Measurements from ENCODE around the gene RCAN2.

Gene RCAN2

GRCh38 chr6:46215777-46216176 lies 275.5 kb downstream of the RCAN2 start:
- DNase-seq (ENCODE audit: low read depth in 2 of 2) = no peak

GRCh38 chr6:46215213-46215612 lies 276.0 kb downstream of the RCAN2 start:
- DNase-seq (ENCODE audit: low read depth in 2 of 2) = no peak

- no peak for DNase-seq (ENCODE audit: low read depth in 2 of 2)
These were observed 279.3 kb downstream of the RCAN2 start for GRCh38 chr6:46211917-46212316.

DNA sequence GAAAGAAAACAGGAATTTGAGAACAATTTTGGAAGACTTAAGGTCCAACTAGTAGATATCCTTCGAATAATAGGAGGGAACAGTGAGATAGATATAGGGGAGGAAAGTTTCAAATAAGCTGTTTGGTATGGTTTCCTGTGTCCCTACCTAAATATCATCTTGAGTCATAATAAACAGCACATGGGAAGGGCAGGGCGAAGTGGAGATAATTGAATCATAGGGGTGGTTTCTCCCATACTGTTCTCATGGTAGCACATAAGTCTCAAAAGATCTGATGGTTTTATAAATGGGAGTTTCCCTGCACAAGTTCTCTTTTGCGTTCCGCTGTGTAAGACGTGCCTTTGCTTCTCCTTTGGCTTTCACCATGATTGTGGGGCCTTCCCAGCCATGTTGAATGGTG lies 281.0 kb downstream of the RCAN2 start:
- no peak for DNase-seq (ENCODE audit: low read depth in 2 of 2)

DNA sequence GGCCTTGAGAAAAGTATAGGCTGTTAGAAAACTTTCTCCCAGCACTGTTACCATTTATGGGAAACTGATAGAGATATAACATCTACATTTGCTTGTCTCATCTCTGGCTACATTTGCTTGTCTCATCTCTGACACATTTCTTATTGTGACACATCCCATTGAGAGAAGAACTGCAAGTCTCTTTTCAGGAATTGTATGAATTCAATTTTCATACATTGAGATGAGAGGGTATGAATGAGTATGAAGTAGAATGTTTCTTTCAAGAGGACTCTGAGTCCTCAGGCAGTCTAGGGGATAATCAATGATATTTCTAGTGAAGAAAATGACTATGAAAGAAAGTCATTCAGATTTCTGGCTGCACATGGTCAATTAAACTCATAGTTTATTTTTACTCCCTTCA lies 282.9 kb downstream of the RCAN2 start:
- DNase-seq (ENCODE audit: low read depth in 2 of 2) = no peak

DNA sequence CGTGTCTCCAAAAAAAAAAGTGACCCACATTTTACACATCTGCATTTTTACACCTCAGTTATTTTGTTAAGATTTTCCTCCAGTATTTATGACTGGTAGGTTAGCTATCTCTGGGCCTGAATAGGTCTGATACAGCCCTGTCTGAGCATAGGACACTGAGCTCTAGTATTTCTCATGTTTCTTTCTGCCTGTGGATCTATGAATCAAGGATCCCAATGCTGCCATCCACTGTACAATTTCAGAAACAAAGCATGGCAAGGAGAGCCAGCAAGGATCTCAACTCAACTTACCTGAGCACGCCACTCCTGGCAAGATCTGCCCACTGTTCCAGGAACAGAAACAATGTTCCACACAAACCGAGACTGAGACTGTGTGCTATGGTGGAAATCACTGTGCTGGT lies 284.1 kb downstream of the RCAN2 start:
- DNase-seq (ENCODE audit: low read depth in 2 of 2) = no peak

DNA sequence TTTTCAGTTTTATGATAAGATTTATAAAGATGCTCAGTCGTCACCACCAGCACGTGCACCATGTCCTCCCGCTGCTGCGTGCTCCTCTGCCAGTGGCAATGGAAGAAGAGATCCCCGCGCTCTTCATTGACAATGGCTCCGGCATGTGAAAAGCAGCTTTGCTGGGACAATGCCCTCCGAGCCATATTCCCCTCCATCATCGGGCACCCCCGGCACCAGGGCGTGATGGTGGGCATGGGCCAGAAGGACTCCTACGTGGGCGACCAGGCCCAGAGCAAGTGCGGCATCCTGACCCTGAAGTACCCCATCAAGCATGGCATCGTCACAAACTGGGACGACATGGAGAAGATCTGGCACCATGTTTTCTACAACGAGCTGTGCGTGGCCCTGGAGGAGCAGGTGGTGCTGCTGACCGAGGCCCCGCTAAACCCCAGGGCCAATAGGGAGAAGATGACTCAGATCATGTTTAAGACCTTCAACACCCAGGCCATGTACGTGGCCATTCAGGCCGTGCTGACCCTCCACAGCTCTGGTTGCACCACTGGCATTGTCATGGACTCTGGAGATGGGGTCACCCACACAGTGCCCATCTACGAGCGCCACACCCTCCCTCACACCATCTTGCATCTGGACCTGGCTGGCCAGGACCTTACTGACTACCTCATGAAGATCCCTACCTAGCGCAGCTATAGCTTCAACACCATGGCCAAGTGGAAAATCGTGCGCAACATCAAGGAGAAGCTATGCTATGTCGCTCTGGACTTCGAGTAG lies 286.2 kb downstream of the RCAN2 start:
- DNase-seq (ENCODE audit: low read depth in 2 of 2) = no peak

DNA sequence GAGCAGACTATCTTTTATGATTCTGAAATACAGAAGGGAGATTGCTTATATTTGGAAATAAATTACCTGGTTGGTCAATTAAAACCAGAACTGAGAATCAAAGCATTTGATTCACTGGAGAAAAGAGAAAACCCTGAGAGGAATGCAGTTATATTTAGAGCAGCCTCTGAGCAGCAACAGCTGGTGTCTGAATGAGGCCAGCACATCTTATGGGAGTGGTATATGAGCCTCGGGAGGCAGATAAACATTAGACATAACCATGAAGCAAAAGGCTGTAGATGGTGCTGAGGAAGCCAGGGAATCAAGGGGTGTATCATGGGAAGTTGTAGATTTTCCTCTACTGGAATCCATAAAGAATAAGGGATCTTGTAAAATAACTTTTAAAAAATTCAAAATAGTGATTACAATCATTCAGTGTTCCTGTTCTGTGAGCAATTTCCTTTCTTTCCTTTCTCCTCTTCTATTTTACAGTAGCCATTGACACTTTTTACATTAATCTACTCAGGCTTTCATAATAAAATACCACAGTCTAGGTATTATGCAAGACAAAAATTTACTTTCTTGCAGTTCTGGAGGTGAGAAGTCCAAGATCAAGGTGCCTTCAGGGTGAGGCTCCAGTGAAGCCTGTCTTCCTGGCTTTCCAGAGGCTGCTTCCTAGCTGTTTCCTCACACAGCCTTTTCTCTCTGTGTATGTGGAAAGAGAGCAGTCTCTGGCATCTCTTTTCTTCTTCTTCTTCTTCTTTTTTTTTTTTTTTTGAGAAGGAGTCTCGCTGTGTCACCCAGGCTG lies 287.7 kb downstream of the RCAN2 start:
- DNase-seq (ENCODE audit: low read depth in 2 of 2) = no peak

DNA sequence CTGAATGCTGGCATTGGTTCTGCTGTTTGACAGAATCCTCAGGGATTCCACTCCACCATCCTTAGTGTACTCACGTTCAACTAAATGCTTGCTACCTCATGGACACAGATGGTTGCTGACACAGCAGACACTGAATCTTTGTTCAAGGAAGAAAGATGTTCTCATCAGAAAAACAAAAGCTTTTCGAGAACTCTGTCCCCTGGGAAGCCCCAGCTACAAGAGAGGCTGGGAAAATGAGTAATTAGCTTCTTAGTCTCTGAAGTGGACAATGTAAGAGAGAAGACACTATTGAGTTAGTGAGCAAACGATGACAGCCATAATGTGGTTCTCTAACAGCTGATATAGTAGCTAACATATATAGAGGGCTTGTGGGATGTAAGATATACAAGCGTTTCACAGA lies 289.5 kb downstream of the RCAN2 start:
- DNase-seq (ENCODE audit: low read depth in 2 of 2) = no peak

GRCh38 chr6:46199387-46199786 lies 291.9 kb downstream of the RCAN2 start:
- DNase-seq (ENCODE audit: low read depth in 2 of 2) = no peak

GRCh38 chr6:46191961-46192360 lies 299.3 kb downstream of the RCAN2 start:
- no peak for DNase-seq (ENCODE audit: low read depth in 2 of 2)

DNA sequence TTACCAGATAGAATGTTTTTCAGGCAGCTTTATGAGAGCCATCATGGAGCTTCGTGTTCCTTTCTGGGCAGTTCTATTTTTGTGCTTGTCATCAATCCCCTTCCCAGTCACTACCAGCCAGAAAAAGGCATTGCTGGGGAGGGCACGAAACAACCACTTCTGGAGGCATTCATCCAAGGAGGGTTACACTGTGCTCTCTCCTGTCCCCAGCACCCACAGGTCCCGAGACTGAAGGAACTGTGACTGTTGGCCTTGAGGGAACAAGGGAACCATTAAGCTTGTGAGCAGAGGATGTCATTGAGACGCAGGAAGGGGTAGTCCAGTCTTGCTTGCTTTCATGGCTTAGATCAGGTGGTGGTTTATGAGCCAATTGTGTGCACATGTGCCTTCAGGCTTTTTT lies 300.4 kb downstream of the RCAN2 start:
- no peak for DNase-seq (ENCODE audit: low read depth in 2 of 2)

- no peak for DNase-seq (ENCODE audit: low read depth in 2 of 2)
These were observed 301.5 kb downstream of the RCAN2 start for GRCh38 chr6:46189726-46190125.

- no peak for DNase-seq (ENCODE audit: low read depth in 2 of 2)
These were observed 304.7 kb downstream of the RCAN2 start for GRCh38 chr6:46186583-46186982.

DNA sequence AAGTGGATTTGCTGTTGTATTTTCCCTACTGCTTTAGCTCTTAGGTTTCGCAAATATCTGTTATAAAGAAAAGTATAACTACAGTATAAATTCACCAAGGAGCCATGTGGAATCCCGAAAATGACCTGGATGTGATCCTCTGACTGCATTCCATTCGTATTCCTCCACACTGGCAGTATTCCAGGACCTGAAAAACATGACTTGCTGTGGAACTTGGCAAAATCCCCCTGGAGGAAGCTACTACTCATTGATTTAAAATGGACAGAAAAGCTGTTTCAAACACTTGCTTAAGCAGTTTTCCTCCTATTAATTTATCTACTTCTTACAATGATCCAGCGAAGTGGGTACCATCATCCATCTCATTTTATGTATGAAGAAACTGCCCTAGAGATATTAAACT lies 307.1 kb downstream of the RCAN2 start:
- no peak for DNase-seq (ENCODE audit: low read depth in 2 of 2)

GRCh38 chr6:46175976-46176375 lies 315.3 kb downstream of the RCAN2 start:
- DNase-seq (ENCODE audit: low read depth in 2 of 2) = no peak

- DNase-seq (ENCODE audit: low read depth in 2 of 2) = no peak
These were observed 315.8 kb downstream of the RCAN2 start for GRCh38 chr6:46175446-46175845.

DNA sequence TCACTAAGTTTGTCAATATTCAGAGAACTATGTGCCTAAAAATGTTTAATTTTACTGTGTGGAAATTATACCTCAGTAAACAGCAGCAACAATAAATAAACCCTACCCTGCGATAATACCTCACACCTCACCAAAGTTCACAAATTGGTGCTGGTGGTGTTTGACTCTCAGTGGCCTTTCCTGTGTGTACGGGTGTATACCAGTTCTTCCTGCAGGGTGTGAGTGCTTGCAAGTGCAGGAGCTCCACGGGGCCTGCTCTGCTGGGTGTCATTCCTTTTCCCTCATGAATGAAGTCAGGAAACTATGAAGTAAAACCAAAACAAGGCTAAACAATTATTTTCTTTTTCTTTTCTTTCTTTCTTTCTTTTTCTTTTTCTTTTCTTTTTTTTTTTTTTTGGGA lies 316.3 kb downstream of the RCAN2 start:
- DNase-seq (ENCODE audit: low read depth in 2 of 2) = no peak

DNA sequence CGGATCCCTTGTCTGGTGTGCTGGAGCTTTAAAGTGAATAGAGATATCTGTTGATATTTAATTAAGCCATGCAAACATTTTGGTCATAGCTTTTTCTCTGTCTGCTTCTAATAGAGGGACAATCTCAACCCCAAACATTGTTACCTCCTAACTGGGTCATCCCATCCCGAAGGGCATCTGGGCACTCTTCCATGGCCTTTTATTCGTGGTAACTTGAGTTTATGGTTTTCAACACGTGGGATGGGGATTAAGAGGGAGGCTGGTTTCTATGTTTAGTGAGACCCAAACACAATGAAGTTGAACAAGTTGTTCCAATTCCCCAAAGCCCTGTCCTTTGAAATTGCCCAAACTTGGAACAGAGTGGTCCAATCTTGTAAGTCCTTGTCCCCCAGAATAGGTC lies 319.1 kb downstream of the RCAN2 start:
- DNase-seq (ENCODE audit: low read depth in 2 of 2) = no peak

Measured in stimulated activated CD8-positive, alpha-beta memory T cell treated with anti-CD3 and anti-CD28 coated beads, Interleukin-7, amount 100 ng/mL, for 1 hour (primary cell).